Common myeloid progenitor, CD34-positive (primary cell): ENCODE measurements around the gene PIWIL4.
A peak's percentile ranks its signal among the peaks of the same experiment; 100 is the strongest.

ENCODE experiments used
- CTCF ChIA-PET: fragments of 350-600 bp; sonication (Branson Sonifier 250); formaldehyde crosslinking; loops from one replicate; lab custom pipeline; 2021; ENCODE audit warnings: antibody characterized with exemption; lab: Charles Lee
- POLR2A ChIA-PET: fragments of 350-600 bp; sonication (Branson Sonifier 250); formaldehyde crosslinking; loops from one replicate; lab custom pipeline; 2021; ENCODE audit warnings: antibody characterized with exemption; lab: Charles Lee
- DNase-seq, 3 donors: peaks; one replicate each; pipeline versions ENCODE4 v3.0.0 to v3.0.0-alpha.2; 2013
- H3K27ac ChIP-seq, 2 experiments: 1 replicate in 1 of 2; 2 replicates in 1 of 2; pipeline ENCODE4 v1.7.0; 2013; ENCODE audit warnings: inconsistent platforms in 2 of 2, low read length in 2 of 2, mild to moderate bottlenecking in 2 of 2, low read depth in 1 of 2, moderate library complexity in 1 of 2; ENCODE audit not compliant: severe bottlenecking in 2 of 2, insufficient read depth in 1 of 2, poor library complexity in 1 of 2
- H3K27me3 ChIP-seq, 5 experiments: replicated peaks in 2 of 5; 1 replicate in 3 of 5; 2 replicates in 2 of 5; pipeline versions ENCODE4 v1.6.1 to v1.7.0; 2013; ENCODE audit warnings: low read length in 4 of 5, mild to moderate bottlenecking in 2 of 5, moderate library complexity in 2 of 5, inconsistent platforms in 1 of 5; ENCODE audit not compliant: insufficient read depth in 5 of 5, control insufficient read depth in 4 of 5
- H3K36me3 ChIP-seq, 4 experiments: 1 replicate in 2 of 4; 2 replicates in 2 of 4; pipeline versions ENCODE4 v1.6.1 to v1.7.0; 2013; ENCODE audit warnings: low read length in 3 of 4, control low read depth in 1 of 4, mild to moderate bottlenecking in 1 of 4; ENCODE audit not compliant: control insufficient read depth in 4 of 4, insufficient read depth in 4 of 4
- H3K4me1 ChIP-seq, 4 experiments: 1 replicate in 3 of 4; 2 replicates in 1 of 4; pipeline versions ENCODE4 v1.6.1 to v1.7.1; 2013; ENCODE audit warnings: low read length in 3 of 4, mild to moderate bottlenecking in 3 of 4, control low read depth in 1 of 4, inconsistent platforms in 1 of 4, moderate library complexity in 1 of 4; ENCODE audit not compliant: control insufficient read depth in 4 of 4, insufficient read depth in 4 of 4; ENCODE audit errors: control extremely low read depth in 1 of 4
- H3K4me3 ChIP-seq, 7 experiments: 1 replicate in 4 of 7; 2 replicates in 3 of 7; pipeline versions ENCODE4 v1.5.1 to v1.7.0; 2013; ENCODE audit warnings: mild to moderate bottlenecking in 7 of 7, low read length in 6 of 7, moderate library complexity in 6 of 7, inconsistent platforms in 2 of 7, low read depth in 2 of 7, control low read depth in 1 of 7; ENCODE audit not compliant: insufficient read depth in 4 of 7, control insufficient read depth in 1 of 7; ENCODE audit errors: extremely low read depth in 1 of 7
- H3K9me3 ChIP-seq, 5 experiments: 1 replicate in 4 of 5; 2 replicates in 1 of 5; pipeline versions ENCODE4 v1.6.1 to v1.7.1; 2013; ENCODE audit warnings: low read length in 4 of 5, mild to moderate bottlenecking in 2 of 5, inconsistent platforms in 1 of 5, low read depth in 1 of 5, moderate library complexity in 1 of 5; ENCODE audit not compliant: control insufficient read depth in 4 of 5, insufficient read depth in 2 of 5; ENCODE audit errors: control extremely low read depth in 1 of 5
- WGBS: methylation state at CpG from one replicate; pipeline ENCODE4 v1.1.5; 2013; ENCODE audit not compliant: insufficient coverage; 5-methylcytosine and 5-hydroxymethylcytosine counted together

PIWIL4 gene

DNA sequence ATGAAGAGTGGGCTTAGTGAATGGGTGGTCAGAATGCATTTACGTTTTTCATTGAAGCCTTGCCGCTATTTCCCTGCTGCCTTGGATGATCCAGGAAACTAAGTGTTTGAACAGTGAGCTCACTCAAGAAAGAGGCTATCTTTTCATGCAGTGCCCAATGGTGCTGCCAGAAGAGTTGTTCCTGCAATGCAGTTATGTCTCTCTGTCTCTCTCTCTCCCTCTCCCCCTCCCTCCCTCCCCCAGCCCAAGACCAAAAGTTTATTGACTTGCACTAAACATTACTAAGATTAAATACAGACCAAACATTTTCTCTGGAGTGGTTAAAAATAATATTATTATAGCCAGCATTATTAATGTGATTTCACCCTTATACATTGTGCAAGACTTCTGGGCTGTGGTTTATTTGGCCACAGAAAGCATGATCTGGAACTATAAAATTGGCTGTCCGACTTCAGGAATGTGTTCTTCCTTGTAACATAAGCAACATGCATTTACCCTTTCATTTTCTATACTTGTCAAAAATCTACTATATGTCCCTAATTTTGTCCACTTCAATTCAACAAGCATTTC lies 30.1 kb upstream of the PIWIL4 start:
- Histone ChIP-seq H3K27ac (no peak overlapping the region), H3K4me1 (no peaks in the 10 kb centered on the region), H3K4me3 (no peak overlapping the region), H3K27me3 (no peaks in the 10 kb centered on the region), H3K36me3 (no peaks in the 10 kb centered on the region), H3K9me3 (no peaks in the 10 kb centered on the region)
- CTCF ChIA-PET = interaction anchor here (1.0 to 2.0 kb wide), 3 partner anchors 12 to 60 kb away, joined by 3 to 5 read pairs (median 3); partner anchors contain the start of gene C11orf97
- POLR2A ChIA-PET = no interaction called here
- 86% methylated on average over 1 of the region's 3 CpGs for WGBS
- no peak for DNase-seq

DNA sequence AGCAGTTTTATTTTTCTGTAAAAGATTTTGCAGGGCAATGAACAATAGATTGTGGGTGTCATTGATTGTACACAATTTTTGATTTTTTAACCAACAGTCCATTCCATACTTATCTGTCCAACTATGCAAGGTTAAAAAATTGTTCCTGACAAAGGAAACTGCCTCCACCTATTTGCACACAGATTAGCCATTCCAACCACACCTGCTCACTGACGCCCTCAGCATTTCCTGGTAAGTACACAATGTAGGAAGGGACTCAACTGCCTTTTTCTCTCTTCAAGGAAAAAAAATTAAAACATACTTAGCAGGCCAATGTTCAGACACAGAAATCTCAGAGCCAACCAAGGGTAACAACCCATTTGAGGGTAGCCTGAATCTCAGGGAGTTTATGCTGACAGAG lies 27.7 kb upstream of the PIWIL4 start:
- no peaks in the 10 kb centered on the region for H3K27me3 ChIP-seq
- H3K4me1 ChIP-seq = peaks cover 0 to 11% (median 8%) of the 10 kb centered on the region in 4 experiments
- ChIA-PET POLR2A (no interaction called here), CTCF (interaction anchor here (1.3 kb wide), 1 partner anchor 57 kb away, joined by 3 read pairs; no protein-coding TSS in a partner anchor)
- no peaks in the 10 kb centered on the region for H3K9me3 ChIP-seq
- H3K4me3 ChIP-seq = no peak overlapping the region
- WGBS = no CpG with 5 or more reads among the region's 1 CpG
- H3K36me3 ChIP-seq = no peaks in the 10 kb centered on the region
- DNase-seq = no peak
- no peak overlapping the region for H3K27ac ChIP-seq

DNA sequence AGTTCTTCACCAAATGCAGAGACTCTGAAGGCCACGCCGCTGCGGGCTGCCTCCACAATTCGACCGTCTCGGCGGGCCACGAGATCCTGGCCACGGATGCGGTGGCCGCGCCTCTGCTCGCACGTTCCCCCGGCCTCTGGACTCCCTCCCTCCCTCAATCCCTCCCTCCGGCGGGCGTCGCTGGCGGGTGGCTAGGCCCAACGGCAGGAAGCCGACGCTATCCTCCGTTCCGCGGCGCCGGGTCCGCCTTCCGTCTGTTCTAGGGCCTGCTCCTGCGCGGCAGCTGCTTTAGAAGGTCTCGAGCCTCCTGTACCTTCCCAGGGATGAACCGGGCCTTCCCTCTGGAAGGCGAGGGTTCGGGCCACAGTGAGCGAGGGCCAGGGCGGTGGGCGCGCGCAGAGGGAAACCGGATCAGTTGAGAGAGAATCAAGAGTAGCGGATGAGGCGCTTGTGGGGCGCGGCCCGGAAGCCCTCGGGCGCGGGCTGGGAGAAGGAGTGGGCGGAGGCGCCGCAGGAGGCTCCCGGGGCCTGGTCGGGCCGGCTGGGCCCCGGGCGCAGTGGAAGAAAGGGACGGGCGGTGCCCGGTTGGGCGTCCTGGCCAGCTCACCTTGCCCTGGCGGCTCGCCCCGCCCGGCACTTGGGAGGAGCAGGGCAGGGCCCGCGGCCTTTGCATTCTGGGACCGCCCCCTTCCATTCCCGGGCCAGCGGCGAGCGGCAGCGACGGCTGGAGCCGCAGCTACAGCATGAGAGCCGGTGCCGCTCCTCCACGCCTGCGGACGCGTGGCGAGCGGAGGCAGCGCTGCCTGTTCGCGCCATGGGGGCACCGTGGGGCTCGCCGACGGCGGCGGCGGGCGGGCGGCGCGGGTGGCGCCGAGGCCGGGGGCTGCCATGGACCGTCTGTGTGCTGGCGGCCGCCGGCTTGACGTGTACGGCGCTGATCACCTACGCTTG lies 23.2 kb upstream of the PIWIL4 start, which contains the start of gene FUT4:
TSS of gene FUT4 (plus strand) at position 227 of the 951 bp plus-strand sequence. CDS start at position 440, 213 bp downstream.
- peaks cover 17 to 45% (median 38%) of the 10 kb centered on the region in 4 experiments for H3K4me1 ChIP-seq
- ChIA-PET POLR2A (no interaction called here), CTCF (interaction anchor here (2.2 kb wide), 1 partner anchor 25 kb away, joined by 5 read pairs; no protein-coding TSS in a partner anchor)
- H3K36me3 ChIP-seq = peaks cover 3 to 13% (median 13%) of the 10 kb centered on the region in 4 experiments
- WGBS = under 1% methylated on average over 88 of the region's 109 CpGs
- H3K9me3 ChIP-seq = no peaks in the 10 kb centered on the region
- peak within 1 kb of the TSS; percentile 68 to 89 (median 76) for H3K4me3 ChIP-seq
- peak within 1 kb of the TSS; percentile 92 to 96 for H3K27ac ChIP-seq
- H3K27me3 ChIP-seq = no peaks in the 10 kb centered on the region
- DNase-seq = peak; percentile 81 to 92 (median 86)

DNA sequence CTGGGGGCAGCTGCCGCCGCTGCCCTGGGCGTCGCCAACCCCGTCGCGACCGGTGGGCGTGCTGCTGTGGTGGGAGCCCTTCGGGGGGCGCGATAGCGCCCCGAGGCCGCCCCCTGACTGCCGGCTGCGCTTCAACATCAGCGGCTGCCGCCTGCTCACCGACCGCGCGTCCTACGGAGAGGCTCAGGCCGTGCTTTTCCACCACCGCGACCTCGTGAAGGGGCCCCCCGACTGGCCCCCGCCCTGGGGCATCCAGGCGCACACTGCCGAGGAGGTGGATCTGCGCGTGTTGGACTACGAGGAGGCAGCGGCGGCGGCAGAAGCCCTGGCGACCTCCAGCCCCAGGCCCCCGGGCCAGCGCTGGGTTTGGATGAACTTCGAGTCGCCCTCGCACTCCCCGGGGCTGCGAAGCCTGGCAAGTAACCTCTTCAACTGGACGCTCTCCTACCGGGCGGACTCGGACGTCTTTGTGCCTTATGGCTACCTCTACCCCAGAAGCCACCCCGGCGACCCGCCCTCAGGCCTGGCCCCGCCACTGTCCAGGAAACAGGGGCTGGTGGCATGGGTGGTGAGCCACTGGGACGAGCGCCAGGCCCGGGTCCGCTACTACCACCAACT lies 22.4 kb upstream of the PIWIL4 start:
- WGBS = 19% methylated on average over 36 of the region's 59 CpGs
- POLR2A ChIA-PET = no interaction called here
- peaks cover 3 to 16% (median 14%) of the 10 kb centered on the region in 4 experiments for H3K36me3 ChIP-seq
- H3K27me3 ChIP-seq = no peaks in the 10 kb centered on the region
- H3K27ac ChIP-seq = peak overlapping the region; percentile 92 to 96
- peak in 1 of 3 donors; percentile 37 for DNase-seq
- CTCF ChIA-PET = interaction anchor here (1.3 to 2.2 kb wide), 3 partner anchors 14 to 44 kb away, joined by 3 to 5 read pairs (median 3); no protein-coding TSS in a partner anchor
- H3K4me3 ChIP-seq = peak overlapping the region; percentile 68 to 89 (median 76)
- H3K4me1 ChIP-seq = peaks cover 17 to 50% (median 40%) of the 10 kb centered on the region in 4 experiments
- H3K9me3 ChIP-seq = no peaks in the 10 kb centered on the region

DNA sequence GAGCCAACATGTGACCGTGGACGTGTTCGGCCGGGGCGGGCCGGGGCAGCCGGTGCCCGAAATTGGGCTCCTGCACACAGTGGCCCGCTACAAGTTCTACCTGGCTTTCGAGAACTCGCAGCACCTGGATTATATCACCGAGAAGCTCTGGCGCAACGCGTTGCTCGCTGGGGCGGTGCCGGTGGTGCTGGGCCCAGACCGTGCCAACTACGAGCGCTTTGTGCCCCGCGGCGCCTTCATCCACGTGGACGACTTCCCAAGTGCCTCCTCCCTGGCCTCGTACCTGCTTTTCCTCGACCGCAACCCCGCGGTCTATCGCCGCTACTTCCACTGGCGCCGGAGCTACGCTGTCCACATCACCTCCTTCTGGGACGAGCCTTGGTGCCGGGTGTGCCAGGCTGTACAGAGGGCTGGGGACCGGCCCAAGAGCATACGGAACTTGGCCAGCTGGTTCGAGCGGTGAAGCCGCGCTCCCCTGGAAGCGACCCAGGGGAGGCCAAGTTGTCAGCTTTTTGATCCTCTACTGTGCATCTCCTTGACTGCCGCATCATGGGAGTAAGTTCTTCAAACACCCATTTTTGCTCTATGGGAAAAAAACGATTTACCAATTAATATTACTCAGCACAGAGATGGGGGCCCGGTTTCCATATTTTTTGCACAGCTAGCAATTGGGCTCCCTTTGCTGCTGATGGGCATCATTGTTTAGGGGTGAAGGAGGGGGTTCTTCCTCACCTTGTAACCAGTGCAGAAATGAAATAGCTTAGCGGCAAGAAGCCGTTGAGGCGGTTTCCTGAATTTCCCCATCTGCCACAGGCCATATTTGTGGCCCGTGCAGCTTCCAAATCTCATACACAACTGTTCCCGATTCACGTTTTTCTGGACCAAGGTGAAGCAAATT lies 21.7 kb upstream of the PIWIL4 start:
- Histone ChIP-seq H3K9me3 (no peaks in the 10 kb centered on the region), H3K4me1 (peaks cover 23 to 57% (median 41%) of the 10 kb centered on the region in 4 experiments), H3K27me3 (no peaks in the 10 kb centered on the region), H3K27ac (peak overlapping the region in 1 of 2 experiments; percentile 1), H3K36me3 (peaks cover 3 to 16% (median 14%) of the 10 kb centered on the region in 4 experiments), H3K4me3 (peak overlapping the region in 4 of 7 experiments; percentile 74 to 89 (median 82))
- POLR2A ChIA-PET = no interaction called here
- no peak for DNase-seq
- 93% methylated on average over 44 of the region's 54 CpGs for WGBS
- CTCF ChIA-PET = interaction anchor here (0.8 to 2.2 kb wide), 5 partner anchors 14 to 43 kb away, joined by 3 to 5 read pairs (median 3); no protein-coding TSS in a partner anchor

DNA sequence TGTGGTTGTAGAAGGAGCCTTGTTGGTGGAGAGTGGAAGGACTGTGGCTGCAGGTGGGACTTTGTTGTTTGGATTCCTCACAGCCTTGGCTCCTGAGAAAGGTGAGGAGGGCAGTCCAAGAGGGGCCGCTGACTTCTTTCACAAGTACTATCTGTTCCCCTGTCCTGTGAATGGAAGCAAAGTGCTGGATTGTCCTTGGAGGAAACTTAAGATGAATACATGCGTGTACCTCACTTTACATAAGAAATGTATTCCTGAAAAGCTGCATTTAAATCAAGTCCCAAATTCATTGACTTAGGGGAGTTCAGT lies 21.1 kb upstream of the PIWIL4 start:
- Histone ChIP-seq H3K9me3 (no peaks in the 10 kb centered on the region), H3K4me3 (peak overlapping the region in 4 of 7 experiments; percentile 19 to 89 (median 76)), H3K27me3 (no peaks in the 10 kb centered on the region), H3K4me1 (peaks cover 26 to 61% (median 43%) of the 10 kb centered on the region in 4 experiments), H3K27ac (no peak overlapping the region), H3K36me3 (peaks cover 3 to 16% (median 14%) of the 10 kb centered on the region in 4 experiments)
- 100% methylated on average over 1 of the region's 2 CpGs for WGBS
- POLR2A ChIA-PET = no interaction called here
- CTCF ChIA-PET = interaction anchor here (1.0 to 2.2 kb wide), 5 partner anchors 10 to 43 kb away, joined by 3 to 5 read pairs (median 3); no protein-coding TSS in a partner anchor
- no peak for DNase-seq
